Brain pericyte (primary cell): ENCODE measurements around the gene TM4SF1.

Experiments
- DNase-seq: peaks from one replicate; pipeline ENCODE4 v3.0.0-alpha.2; 2012; ENCODE audit warnings: low read depth, low spot score

Gene TM4SF1

DNA sequence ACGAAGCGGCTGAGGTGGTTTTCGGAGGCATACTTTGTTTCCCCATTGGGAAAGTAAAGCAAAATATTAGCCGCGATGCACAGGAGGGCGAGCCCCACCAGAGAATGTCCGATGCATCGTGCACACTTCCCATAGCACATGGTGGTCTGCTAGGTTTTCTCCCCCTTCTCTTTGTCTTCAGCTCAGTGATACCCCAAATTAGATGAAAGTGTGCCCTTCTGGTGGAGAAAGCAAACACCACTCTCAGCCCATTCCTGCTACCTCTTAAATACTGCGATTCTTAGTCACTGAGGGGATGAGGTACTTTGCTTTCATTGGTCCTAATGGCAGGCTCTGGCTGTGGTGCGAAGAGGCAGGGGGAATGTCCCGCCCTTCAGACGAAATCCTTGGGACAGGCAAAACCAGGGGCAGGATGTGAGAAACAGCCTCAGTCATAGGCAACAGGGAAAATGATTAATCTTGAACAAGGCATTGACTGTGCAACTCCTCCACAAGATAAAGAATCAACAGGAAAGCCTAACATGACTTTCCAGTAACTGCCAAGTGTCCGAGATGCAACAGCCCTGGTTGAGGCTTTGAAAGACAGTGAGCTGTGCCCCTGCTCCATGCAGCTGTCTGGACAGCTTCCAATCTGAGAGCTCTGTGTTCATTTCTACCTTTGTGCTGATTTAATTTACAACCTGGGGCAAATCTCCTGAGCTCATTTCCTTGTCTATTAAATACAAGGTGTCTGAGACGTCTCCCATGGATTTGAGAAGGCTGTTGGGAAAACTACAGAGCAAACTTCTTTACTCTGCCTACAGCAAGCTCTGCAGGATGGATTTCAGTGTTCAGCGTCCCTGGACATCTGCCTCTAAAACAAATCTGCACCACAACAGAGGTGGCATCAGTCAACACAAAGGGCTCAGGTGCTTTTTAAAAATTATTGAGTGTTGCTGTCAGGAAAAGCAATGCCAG lies at the start of gene TM4SF1:
TM4SF1 (minus strand) TSS at position 242 of the 957 bp plus-strand sequence; CDS start at position 140, 102 bp downstream.
- no peak for DNase-seq

GRCh38 chr3:149426325-149426724 lies 48.9 kb upstream of the TM4SF1 start:
- DNase-seq = no peak

- DNase-seq = no peak
Measured at GRCh38 chr3:149424918-149425317, 47.5 kb upstream of the TM4SF1 start.

DNA sequence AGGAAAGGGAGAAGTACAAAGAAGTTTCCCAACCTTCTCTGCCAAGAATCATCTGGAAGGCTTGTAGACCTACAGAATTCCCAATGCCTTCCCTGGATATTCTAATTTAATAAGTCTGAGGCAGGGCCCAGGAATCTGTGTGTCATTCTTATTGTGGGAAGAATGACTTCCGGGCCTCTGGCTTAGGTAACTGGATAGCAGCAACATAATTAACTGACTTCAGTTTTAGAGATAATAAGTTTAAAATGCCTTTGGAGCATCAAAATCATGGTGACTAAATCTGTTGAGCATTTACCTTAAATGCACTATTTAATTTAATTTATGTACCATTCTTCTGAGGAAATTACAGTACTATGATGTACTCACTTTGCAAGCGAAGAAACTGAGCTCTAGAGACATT lies 44.3 kb upstream of the TM4SF1 start:
- no peak for DNase-seq

DNA sequence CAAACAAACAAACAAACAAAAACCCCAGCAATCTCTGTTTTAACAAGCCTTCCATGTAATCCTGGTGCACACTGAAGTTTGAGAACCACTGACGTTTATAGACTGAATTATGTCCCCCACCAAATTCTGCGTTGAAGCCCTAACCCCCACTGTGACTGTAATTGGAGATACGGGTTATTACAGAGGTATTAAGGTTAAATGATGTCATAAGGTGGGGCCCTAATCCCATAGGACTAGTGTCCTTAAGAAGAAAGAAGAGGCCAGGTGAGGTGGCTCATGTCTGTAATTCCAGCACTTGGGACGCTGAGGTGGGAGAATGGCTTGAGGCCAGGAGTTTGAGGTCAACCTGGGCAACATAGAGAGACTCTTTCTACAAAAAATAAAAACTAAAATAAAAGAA lies 42.4 kb upstream of the TM4SF1 start:
- DNase-seq = no peak

DNA sequence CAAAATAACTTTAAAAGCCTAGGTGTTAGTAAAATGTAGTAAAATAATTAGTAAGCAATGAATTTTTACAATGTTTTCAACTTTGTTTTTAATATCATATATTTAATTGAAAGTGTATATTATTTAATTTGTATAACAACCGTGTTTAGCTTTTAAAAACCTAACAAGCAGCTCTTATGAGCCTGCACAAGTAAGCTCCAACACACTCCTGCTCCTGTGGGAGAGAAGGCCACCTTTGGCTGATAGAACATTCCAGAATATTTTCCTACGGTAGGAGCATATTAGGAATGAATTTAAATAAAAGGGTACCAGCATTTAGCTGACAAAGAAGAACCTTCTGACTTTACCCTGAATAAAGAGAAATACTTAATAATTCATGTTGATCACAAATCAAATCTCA lies 40.3 kb upstream of the TM4SF1 start:
- DNase-seq = no peak

GRCh38 chr3:149417174-149417573 lies 39.7 kb upstream of the TM4SF1 start:
- no peak for DNase-seq

DNA sequence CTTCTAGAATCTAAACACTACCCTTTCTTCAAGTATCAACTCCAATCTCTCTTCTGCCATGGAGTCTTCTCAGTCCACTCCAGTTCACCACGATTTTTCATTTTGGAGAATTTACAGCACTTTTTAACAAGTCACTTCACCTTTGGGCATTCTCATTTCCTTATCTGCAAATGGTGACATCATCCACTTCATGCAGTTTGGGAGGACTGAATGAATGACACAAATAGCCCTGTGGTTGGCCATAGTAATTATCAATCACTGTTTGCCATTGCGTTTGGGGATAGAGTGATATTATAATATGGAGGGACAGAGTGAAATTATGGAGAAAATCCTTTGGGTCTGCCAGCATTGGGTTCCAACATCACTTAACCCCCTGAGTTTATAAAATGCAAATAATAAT lies 38.0 kb upstream of the TM4SF1 start:
- DNase-seq = no peak

- no peak for DNase-seq
Measured at GRCh38 chr3:149414557-149415231, 37.2 kb upstream of the TM4SF1 start.

GRCh38 chr3:149411583-149411982 lies 34.1 kb upstream of the TM4SF1 start:
- DNase-seq = no peak

DNA sequence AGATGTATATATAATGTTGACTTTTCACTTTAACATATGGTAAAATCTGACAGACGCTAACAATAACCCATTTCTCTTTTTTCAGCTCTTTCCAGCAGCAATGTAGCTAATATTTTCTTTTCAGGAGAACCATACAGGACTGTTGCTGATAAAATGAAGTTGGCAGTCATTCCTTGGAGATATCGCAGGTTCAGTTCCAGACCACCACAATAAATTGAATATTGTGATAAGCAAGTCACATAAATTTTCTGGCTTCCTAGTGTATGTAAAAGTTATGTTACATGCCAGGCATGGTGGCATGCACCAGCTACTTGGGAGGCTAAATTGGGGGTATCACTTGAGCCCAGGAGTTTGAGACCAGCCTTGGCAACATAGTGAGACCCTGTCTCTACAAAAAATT lies 31.9 kb upstream of the TM4SF1 start:
- no peak for DNase-seq

- DNase-seq = no peak
Measured at GRCh38 chr3:149407898-149408297, 30.4 kb upstream of the TM4SF1 start.

DNA sequence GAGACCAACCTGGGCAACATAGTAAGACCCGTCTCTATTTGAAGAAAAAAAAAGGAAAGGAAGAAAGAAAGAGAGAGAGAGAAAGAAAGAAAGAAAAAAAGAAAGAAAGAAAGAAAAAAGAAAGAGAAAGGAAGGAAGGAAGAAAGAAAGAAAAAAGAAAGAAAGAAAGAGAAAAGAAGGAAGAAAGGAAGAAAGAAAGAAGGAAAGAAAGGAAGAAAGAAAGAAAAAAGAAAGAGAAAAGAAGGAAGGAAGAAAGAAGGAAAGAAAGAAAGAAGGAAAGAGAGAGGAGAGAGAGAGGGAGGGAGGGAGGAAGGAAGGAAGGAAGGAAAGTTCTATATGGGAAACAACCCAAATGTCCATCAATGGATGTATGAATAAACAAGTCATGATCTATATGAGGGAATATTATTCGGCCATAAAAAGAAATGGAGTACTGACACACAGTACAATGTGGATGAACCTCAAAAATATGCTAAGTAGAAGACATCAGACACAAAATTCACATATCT lies 28.8 kb upstream of the TM4SF1 start:
- no peak for DNase-seq

- DNase-seq = no peak
Measured at GRCh38 chr3:149403443-149403842, 26.0 kb upstream of the TM4SF1 start.

GRCh38 chr3:149402481-149402880 lies 25.0 kb upstream of the TM4SF1 start:
- DNase-seq = no peak

GRCh38 chr3:149401926-149402310 lies 24.5 kb upstream of the TM4SF1 start:
- no peak for DNase-seq

DNA sequence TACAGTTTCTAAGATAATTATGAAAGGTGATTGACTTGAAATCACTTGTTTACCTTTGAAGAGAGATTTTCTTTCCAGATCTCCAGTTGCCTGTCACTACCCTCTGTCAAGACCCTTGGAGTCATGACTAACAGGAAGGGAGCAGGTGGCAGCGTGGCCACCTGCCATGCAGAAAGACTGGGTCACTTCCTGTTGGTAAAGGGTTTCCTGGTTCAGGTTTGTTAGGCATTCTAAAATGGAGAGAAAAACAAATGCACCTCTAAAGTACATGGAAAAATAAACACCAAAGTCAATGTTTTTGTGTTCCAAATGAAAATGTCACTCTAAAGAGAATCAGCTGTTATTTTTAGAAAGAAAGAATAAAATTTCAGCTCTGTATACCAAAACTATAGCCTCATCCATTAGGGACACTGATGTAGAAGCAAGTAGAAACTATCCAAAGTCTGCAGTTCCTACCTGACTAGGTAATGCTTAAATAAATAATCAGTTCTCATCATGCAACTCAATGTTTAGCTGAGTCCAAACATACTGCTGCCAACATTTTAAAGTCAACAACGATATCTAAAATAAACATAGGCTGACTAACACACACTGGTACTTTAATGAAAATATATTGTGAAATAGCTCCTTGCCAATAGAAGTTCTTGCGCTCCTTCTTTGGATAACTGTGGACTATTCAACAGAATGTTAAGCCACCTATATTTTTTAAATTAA lies 23.9 kb upstream of the TM4SF1 start:
- no peak for DNase-seq

DNA sequence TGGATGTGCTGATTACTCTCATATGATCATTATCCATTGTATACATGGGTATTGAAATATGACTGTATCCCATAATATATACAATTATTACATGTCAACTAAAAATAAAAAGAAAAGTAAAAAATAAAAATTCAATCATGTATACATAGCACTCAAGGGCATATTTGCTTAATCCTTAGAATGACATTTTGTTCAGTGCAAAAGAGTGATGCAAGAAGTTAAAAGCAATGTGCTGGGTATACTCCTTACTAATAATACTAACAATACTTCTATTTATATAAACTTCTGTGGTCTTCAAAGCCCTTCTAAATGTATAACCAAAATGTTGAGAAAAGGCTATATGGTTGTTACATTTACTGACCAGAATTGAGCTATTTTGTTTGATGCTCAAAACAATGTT lies 23.2 kb upstream of the TM4SF1 start:
- DNase-seq = no peak

- DNase-seq = no peak
Measured at GRCh38 chr3:149398296-149398695, 20.8 kb upstream of the TM4SF1 start.

- no peak for DNase-seq
Measured at GRCh38 chr3:149397528-149397927, 20.1 kb upstream of the TM4SF1 start.

DNA sequence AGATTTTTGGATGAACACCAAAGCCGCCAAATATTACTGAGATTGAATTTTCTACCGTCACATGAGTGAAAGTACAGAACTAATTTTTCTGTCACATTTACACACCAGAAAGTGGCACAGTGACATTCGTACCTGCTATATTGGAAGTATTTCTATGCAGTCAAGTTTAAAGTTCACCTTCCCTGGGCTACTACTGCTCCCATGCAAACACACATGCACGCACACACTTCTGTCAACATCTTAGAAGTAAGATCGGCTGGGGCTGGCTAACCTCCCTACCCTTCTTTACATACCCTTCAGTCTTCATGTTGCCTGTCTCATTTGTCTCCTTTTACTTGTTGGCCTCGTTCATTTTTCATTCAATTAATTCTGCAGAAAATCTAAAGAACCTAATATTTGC lies 19.0 kb upstream of the TM4SF1 start:
- no peak for DNase-seq
